ENCODE results near the gene ARHGAP4.

Gene ARHGAP4

GRCh38 chrX:153945956-153946943 lies 20.2 kb upstream of the ARHGAP4 start:
- no peak for DNase-seq (ENCODE audit: low spot score)
- TF ChIP-seq CTCF (IDR thresholded peaks at IDR 0.05; ENCODE audit: borderline replicate concordance, control extremely low read depth, extremely low read depth, insufficient read depth, missing control alignments), result no peak
- in situ Hi-C loops (cut with MboI; ENCODE audit: low sequenced_read_pairs, unreplicated experiment), result no loop called here

GRCh38 chrX:153944800-153945150 lies 18.7 kb upstream of the ARHGAP4 start:
- in situ Hi-C loops (cut with MboI; ENCODE audit: low sequenced_read_pairs, unreplicated experiment), result no loop called here
- DNase-seq (ENCODE audit: low spot score), result no peak
- TF ChIP-seq CTCF (IDR thresholded peaks at IDR 0.05; ENCODE audit: borderline replicate concordance, control extremely low read depth, extremely low read depth, insufficient read depth, missing control alignments), result no peak

GRCh38 chrX:153944140-153944799 lies 18.2 kb upstream of the ARHGAP4 start, which contains the start of gene RENBP:
Gene RENBP (minus strand): TSS chrX:153944643. CDS start chrX:153944610, 33 bp downstream.
- DNase-seq (ENCODE audit: low spot score), result no peak
- in situ Hi-C loops (cut with MboI; ENCODE audit: low sequenced_read_pairs, unreplicated experiment), result no loop called here
- TF ChIP-seq CTCF (IDR thresholded peaks at IDR 0.05; ENCODE audit: borderline replicate concordance, control extremely low read depth, extremely low read depth, insufficient read depth, missing control alignments), result no peak

- no peak for TF ChIP-seq CTCF (IDR thresholded peaks at IDR 0.05; ENCODE audit: borderline replicate concordance, control extremely low read depth, extremely low read depth, insufficient read depth, missing control alignments)
- in situ Hi-C loops (cut with MboI; ENCODE audit: low sequenced_read_pairs, unreplicated experiment), result no loop called here
- no peak for DNase-seq (ENCODE audit: low spot score)
Measured at GRCh38 chrX:153941336-153942252, 15.5 kb upstream of the ARHGAP4 start.

- DNase-seq (ENCODE audit: low spot score), result no peak
- no peak for TF ChIP-seq CTCF (IDR thresholded peaks at IDR 0.05; ENCODE audit: borderline replicate concordance, control extremely low read depth, extremely low read depth, insufficient read depth, missing control alignments)
- in situ Hi-C loops (cut with MboI; ENCODE audit: low sequenced_read_pairs, unreplicated experiment), result no loop called here
Measured at GRCh38 chrX:153939573-153939972, 13.5 kb upstream of the ARHGAP4 start.
